ENCODE results near the gene HMX3. TPM values are rescaled to one million over a fixed set of nuclear protein-coding genes. Genes with fewer than 3 reads are reported as not detected.

Gene HMX3
- total RNA-seq, 1 donor from 2014 or later = not detected

- Mint-ChIP-seq H3K27me3 (ENCODE audit: low read depth, unreplicated experiment) (no peaks in the 10 kb centered on the region), H3K9me3 (ENCODE audit: unreplicated experiment) (no peaks in the 10 kb centered on the region), H3K36me3 (ENCODE audit: low read depth, unreplicated experiment) (peaks cover 11% of the 10 kb centered on the region), H3K4me1 (ENCODE audit: low read depth, unreplicated experiment) (peaks cover 30% of the 10 kb centered on the region), H3K4me3 (ENCODE audit: unreplicated experiment) (no peak overlapping the region), H3K27ac (ENCODE audit: unreplicated experiment) (no peak overlapping the region)
- Histone ChIP-seq H3K27me3 (ENCODE audit: insufficient read depth, low read length) (no peaks in the 10 kb centered on the region), H3K36me3 (ENCODE audit: insufficient read depth, low read length) (peaks cover 59% of the 10 kb centered on the region), H3K9ac (ENCODE audit: low read length) (no peak overlapping the region), H3K9me3 (ENCODE audit: insufficient read depth, low read depth, low read length) (no peaks in the 10 kb centered on the region), H4K20me1 (ENCODE audit: insufficient read depth, low read length) (peaks cover 73% of the 10 kb centered on the region), H3K4me2 (ENCODE audit: low read length) (peak overlapping the region; percentile 96), H3K27ac (ENCODE audit: low read depth, low read length) (no peak overlapping the region), H3K4me3 (ENCODE audit: insufficient read depth, low read depth, low read length) (no peak overlapping the region), H3K79me2 (ENCODE audit: insufficient read depth, low read length) (peaks cover 95% of the 10 kb centered on the region), H2AFZ (ENCODE audit: low read depth, low read length) (no peak overlapping the region), H3K4me1 (ENCODE audit: insufficient read depth, low read length) (peaks cover 27% of the 10 kb centered on the region)
- FAIRE-seq (no peak), DNase-seq (ENCODE audit: low read depth) (no peak)
- TF ChIP-seq, protein P1, sequence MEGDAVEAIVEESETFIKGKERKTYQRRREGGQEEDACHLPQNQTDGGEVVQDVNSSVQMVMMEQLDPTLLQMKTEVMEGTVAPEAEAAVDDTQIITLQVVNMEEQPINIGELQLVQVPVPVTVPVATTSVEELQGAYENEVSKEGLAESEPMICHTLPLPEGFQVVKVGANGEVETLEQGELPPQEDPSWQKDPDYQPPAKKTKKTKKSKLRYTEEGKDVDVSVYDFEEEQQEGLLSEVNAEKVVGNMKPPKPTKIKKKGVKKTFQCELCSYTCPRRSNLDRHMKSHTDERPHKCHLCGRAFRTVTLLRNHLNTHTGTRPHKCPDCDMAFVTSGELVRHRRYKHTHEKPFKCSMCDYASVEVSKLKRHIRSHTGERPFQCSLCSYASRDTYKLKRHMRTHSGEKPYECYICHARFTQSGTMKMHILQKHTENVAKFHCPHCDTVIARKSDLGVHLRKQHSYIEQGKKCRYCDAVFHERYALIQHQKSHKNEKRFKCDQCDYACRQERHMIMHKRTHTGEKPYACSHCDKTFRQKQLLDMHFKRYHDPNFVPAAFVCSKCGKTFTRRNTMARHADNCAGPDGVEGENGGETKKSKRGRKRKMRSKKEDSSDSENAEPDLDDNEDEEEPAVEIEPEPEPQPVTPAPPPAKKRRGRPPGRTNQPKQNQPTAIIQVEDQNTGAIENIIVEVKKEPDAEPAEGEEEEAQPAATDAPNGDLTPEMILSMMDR (IDR thresholded peaks at IDR 0.05; ENCODE audit: insufficient read depth, low read depth, low read length) = no peak
- TF ChIP-seq EZH2 (IDR thresholded peaks at IDR 0.05; ENCODE audit: insufficient read depth, low read length) = no peak
Measured at GRCh38 chr10:123158682-123159081, 22.9 kb downstream of the HMX3 start.

GRCh38 chr10:123160311-123160980 is 24.7 kb downstream of the HMX3 start:
- Histone ChIP-seq H4K20me1 (ENCODE audit: insufficient read depth, low read length) (peaks cover 75% of the 10 kb centered on the region), H3K4me3 (ENCODE audit: insufficient read depth, low read depth, low read length) (no peak overlapping the region), H3K4me1 (ENCODE audit: insufficient read depth, low read length) (peaks cover 22% of the 10 kb centered on the region), H3K36me3 (ENCODE audit: insufficient read depth, low read length) (peaks cover 65% of the 10 kb centered on the region), H3K27me3 (ENCODE audit: insufficient read depth, low read length) (no peaks in the 10 kb centered on the region), H3K9ac (ENCODE audit: low read length) (no peak overlapping the region), H3K27ac (ENCODE audit: low read depth, low read length) (no peak overlapping the region), H3K4me2 (ENCODE audit: low read length) (no peak overlapping the region), H2AFZ (ENCODE audit: low read depth, low read length) (no peak overlapping the region), H3K9me3 (ENCODE audit: insufficient read depth, low read depth, low read length) (no peaks in the 10 kb centered on the region), H3K79me2 (ENCODE audit: insufficient read depth, low read length) (peaks cover 99% of the 10 kb centered on the region)
- no peak for FAIRE-seq
- Mint-ChIP-seq H3K9me3 (ENCODE audit: unreplicated experiment) (no peaks in the 10 kb centered on the region), H3K27ac (ENCODE audit: unreplicated experiment) (peak overlapping the region; percentile 56), H3K4me3 (ENCODE audit: unreplicated experiment) (no peak overlapping the region), H3K36me3 (ENCODE audit: low read depth, unreplicated experiment) (peaks cover 11% of the 10 kb centered on the region), H3K27me3 (ENCODE audit: low read depth, unreplicated experiment) (no peaks in the 10 kb centered on the region), H3K4me1 (ENCODE audit: low read depth, unreplicated experiment) (peaks cover 30% of the 10 kb centered on the region)
- TF ChIP-seq EZH2 (IDR thresholded peaks at IDR 0.05; ENCODE audit: insufficient read depth, low read length) = no peak
- TF ChIP-seq, protein P1 (IDR thresholded peaks at IDR 0.05; ENCODE audit: insufficient read depth, low read depth, low read length) = no peak
- DNase-seq (ENCODE audit: low read depth) = no peak

- peaks cover 11% of the 10 kb centered on the region for H3K36me3 Mint-ChIP-seq (ENCODE audit: low read depth, unreplicated experiment)
- H4K20me1 ChIP-seq (ENCODE audit: insufficient read depth, low read length) = peaks cover 67% of the 10 kb centered on the region
- no peak overlapping the region for H3K27ac ChIP-seq (ENCODE audit: low read depth, low read length)
Measured at GRCh38 chr10:123164319-123164718, 28.5 kb downstream of the HMX3 start.

More at GRCh38 chr10:123164319-123164718, 28.5 kb downstream of the HMX3 start:
- Mint-ChIP-seq H3K4me3 (ENCODE audit: unreplicated experiment) (no peak overlapping the region), H3K27ac (ENCODE audit: unreplicated experiment) (no peak overlapping the region), H3K4me1 (ENCODE audit: low read depth, unreplicated experiment) (peaks cover 2% of the 10 kb centered on the region), H3K9me3 (ENCODE audit: unreplicated experiment) (no peaks in the 10 kb centered on the region), H3K27me3 (ENCODE audit: low read depth, unreplicated experiment) (no peaks in the 10 kb centered on the region)
- no peak overlapping the region for H3K4me3 ChIP-seq (ENCODE audit: insufficient read depth, low read depth, low read length)
- no peak for DNase-seq (ENCODE audit: low read depth)
- H3K79me2 ChIP-seq (ENCODE audit: insufficient read depth, low read length) = peaks cover 85% of the 10 kb centered on the region
- H3K4me1 ChIP-seq (ENCODE audit: insufficient read depth, low read length) = no peaks in the 10 kb centered on the region
- peaks cover 59% of the 10 kb centered on the region for H3K36me3 ChIP-seq (ENCODE audit: insufficient read depth, low read length)
- H3K9ac ChIP-seq (ENCODE audit: low read length) = no peak overlapping the region
- H3K9me3 ChIP-seq (ENCODE audit: insufficient read depth, low read depth, low read length) = no peaks in the 10 kb centered on the region
- no peaks in the 10 kb centered on the region for H3K27me3 ChIP-seq (ENCODE audit: insufficient read depth, low read length)
- H3K4me2 ChIP-seq (ENCODE audit: low read length) = no peak overlapping the region
- no peak for FAIRE-seq
- TF ChIP-seq, protein P1 (IDR thresholded peaks at IDR 0.05; ENCODE audit: insufficient read depth, low read depth, low read length) = no peak
- TF ChIP-seq EZH2 (IDR thresholded peaks at IDR 0.05; ENCODE audit: insufficient read depth, low read length) = no peak
- no peak overlapping the region for H2AFZ ChIP-seq (ENCODE audit: low read depth, low read length)
